ENCODE data around the gene WDR45. TPM values are rescaled to one million over a fixed set of nuclear protein-coding genes. Genes with fewer than 3 reads are reported as not detected.
A peak's percentile ranks its signal among the peaks of the same experiment; 100 is the strongest.

The WDR45 gene
- total and polyA plus RNA-seq, 2 of the 13 experiments (the other 11 are each of a cell fraction or from before 2014, with no cell fraction given) = 16.4 to 65.5 TPM

DNA sequence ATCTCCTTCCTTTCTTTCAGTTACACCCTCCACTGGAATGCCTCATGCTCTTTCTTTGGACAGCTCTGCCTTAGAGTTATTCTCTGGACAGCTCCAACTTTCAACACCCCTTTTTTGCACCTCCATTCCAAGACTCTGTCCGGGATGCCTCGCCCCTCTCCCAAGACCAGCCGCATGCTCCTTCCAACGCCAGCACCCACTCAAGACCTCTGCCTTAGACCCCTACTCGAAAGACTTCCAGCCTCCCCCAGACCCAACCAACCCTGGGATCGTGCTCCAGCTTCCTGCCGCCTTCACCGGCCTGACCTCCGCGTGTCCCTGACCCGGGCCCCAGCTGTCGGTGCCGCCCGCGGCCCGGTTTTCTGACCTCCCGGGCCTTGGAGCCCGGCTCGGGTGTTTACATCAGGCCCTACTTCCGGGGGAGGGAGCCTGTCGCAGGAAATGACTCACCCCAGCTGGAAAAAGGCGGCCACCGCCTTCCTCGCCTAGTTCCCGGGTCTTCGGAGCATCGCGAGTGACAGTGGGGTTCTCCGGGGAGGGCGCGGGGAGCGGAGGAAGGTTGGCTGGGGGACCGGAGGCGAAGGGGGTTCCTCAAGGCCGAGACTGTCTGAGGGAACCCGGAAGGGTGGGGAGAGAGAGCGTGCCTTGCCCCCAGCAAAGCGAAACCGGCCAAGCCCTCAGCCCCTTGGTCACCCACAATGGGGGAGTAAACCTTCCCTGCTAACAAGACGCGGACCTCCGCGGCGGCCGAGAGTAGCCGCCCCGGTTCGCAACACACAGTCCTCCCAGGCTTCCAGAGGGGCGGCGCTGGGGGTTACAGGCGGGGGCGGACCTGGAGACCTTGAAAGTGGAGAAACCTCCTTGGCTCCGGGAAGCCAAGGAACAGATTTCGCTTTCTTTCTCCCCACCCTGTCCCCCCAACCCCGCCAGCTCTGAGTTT, at the start of gene WDR45 (continued):
- TF ChIP-seq, protein P1, sequence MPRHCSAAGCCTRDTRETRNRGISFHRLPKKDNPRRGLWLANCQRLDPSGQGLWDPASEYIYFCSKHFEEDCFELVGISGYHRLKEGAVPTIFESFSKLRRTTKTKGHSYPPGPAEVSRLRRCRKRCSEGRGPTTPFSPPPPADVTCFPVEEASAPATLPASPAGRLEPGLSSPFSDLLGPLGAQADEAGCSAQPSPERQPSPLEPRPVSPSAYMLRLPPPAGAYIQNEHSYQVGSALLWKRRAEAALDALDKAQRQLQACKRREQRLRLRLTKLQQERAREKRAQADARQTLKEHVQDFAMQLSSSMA (CRISPR knock-in tag; IDR thresholded peaks at IDR 0.05) = no peak
- TF ChIP-seq, protein P2, sequence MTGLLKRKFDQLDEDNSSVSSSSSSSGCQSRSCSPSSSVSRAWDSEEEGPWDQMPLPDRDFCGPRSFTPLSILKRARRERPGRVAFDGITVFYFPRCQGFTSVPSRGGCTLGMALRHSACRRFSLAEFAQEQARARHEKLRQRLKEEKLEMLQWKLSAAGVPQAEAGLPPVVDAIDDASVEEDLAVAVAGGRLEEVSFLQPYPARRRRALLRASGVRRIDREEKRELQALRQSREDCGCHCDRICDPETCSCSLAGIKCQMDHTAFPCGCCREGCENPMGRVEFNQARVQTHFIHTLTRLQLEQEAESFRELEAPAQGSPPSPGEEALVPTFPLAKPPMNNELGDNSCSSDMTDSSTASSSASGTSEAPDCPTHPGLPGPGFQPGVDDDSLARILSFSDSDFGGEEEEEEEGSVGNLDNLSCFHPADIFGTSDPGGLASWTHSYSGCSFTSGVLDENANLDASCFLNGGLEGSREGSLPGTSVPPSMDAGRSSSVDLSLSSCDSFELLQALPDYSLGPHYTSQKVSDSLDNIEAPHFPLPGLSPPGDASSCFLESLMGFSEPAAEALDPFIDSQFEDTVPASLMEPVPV (CRISPR knock-in tag; IDR thresholded peaks at IDR 0.05) = 0 out of 2 replicates have a peak, but pooled peaks have one; percentile 10
- TF ChIP-seq MED13 (CRISPR knock-in tag; IDR thresholded peaks at IDR 0.05) (no peak), HDAC2 (CRISPR knock-in tag; IDR thresholded peaks at IDR 0.05) (no peak), TBL1XR1 (IDR thresholded peaks at IDR 0.05; ENCODE audit: borderline replicate concordance, low read length, partially characterized antibody) (no peak), GZF1 (CRISPR knock-in tag; IDR thresholded peaks at IDR 0.05) (no peak), ZNF460 (CRISPR knock-in tag; IDR thresholded peaks at IDR 0.05; ENCODE audit: borderline replicate concordance) (no peak), ZNF543 (CRISPR knock-in tag; IDR thresholded peaks at IDR 0.05) (0 out of 2 replicates have a peak, but pooled peaks have one; percentile 39), ZZZ3 (CRISPR knock-in tag; IDR thresholded peaks at IDR 0.05; ENCODE audit: borderline replicate concordance) (peak; percentile 83; the same call in 1 of the 2 replicates), ZNF570 (CRISPR knock-in tag; IDR thresholded peaks at IDR 0.05; ENCODE audit: borderline replicate concordance) (no peak), SAP130 (CRISPR knock-in tag; IDR thresholded peaks at IDR 0.05; ENCODE audit: low read depth) (peak; percentile 77), ZNF501 (CRISPR knock-in tag; IDR thresholded peaks at IDR 0.05) (peak; percentile 55; the same call in 1 of the 2 replicates), ZNF616 (CRISPR knock-in tag; IDR thresholded peaks at IDR 0.05; ENCODE audit: low read depth) (no peak), AGO1 (IDR thresholded peaks at IDR 0.05; ENCODE audit: low read depth, low read length, poor library complexity, severe bottlenecking) (no peak), ZNF782 (CRISPR knock-in tag; IDR thresholded peaks at IDR 0.05; ENCODE audit: borderline replicate concordance) (no peak), HIVEP1 (CRISPR knock-in tag; IDR thresholded peaks at IDR 0.05) (no peak), FIP1L1 (IDR thresholded peaks at IDR 0.05; ENCODE audit: borderline replicate concordance, insufficient read depth, low read depth, low read length) (no peak)
- TF ChIP-seq, protein P3, sequence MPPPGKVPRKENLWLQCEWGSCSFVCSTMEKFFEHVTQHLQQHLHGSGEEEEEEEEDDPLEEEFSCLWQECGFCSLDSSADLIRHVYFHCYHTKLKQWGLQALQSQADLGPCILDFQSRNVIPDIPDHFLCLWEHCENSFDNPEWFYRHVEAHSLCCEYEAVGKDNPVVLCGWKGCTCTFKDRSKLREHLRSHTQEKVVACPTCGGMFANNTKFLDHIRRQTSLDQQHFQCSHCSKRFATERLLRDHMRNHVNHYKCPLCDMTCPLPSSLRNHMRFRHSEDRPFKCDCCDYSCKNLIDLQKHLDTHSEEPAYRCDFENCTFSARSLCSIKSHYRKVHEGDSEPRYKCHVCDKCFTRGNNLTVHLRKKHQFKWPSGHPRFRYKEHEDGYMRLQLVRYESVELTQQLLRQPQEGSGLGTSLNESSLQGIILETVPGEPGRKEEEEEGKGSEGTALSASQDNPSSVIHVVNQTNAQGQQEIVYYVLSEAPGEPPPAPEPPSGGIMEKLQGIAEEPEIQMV (CRISPR knock-in tag; IDR thresholded peaks at IDR 0.05; ENCODE audit: low read depth) = no peak
- TF ChIP-seq, protein P4, sequence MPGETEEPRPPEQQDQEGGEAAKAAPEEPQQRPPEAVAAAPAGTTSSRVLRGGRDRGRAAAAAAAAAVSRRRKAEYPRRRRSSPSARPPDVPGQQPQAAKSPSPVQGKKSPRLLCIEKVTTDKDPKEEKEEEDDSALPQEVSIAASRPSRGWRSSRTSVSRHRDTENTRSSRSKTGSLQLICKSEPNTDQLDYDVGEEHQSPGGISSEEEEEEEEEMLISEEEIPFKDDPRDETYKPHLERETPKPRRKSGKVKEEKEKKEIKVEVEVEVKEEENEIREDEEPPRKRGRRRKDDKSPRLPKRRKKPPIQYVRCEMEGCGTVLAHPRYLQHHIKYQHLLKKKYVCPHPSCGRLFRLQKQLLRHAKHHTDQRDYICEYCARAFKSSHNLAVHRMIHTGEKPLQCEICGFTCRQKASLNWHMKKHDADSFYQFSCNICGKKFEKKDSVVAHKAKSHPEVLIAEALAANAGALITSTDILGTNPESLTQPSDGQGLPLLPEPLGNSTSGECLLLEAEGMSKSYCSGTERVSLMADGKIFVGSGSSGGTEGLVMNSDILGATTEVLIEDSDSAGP (CRISPR knock-in tag; IDR thresholded peaks at IDR 0.05; ENCODE audit: borderline replicate concordance) = peak; percentile 35; the same call in 1 of the 2 replicates
- TF ChIP-seq, protein P5, sequence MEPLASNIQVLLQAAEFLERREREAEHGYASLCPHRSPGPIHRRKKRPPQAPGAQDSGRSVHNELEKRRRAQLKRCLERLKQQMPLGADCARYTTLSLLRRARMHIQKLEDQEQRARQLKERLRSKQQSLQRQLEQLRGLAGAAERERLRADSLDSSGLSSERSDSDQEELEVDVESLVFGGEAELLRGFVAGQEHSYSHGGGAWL (CRISPR knock-in tag; IDR thresholded peaks at IDR 0.05) = peak; percentile 44; the same call in 1 of the 2 replicates
- TF ChIP-seq, protein P6, sequence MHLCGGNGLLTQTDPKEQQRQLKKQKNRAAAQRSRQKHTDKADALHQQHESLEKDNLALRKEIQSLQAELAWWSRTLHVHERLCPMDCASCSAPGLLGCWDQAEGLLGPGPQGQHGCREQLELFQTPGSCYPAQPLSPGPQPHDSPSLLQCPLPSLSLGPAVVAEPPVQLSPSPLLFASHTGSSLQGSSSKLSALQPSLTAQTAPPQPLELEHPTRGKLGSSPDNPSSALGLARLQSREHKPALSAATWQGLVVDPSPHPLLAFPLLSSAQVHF (CRISPR knock-in tag; IDR thresholded peaks at IDR 0.05) = peak; percentile 42; the same call in 1 of the 2 replicates
